Stimulated activated CD4-positive, alpha-beta T cell treated with anti-CD3 and anti-CD28 coated beads, Interleukin-1b, Interleukin-23, amount 100 ng/mL, for 48 hours (primary cell): ENCODE results near the gene CD40.
A peak's percentile ranks its signal among the peaks of the same experiment; 100 is the strongest.

Source experiments
- DNase-seq: peaks from one replicate; pipeline ENCODE4 v3.0.0-alpha.2; 2020

Gene CD40

DNA sequence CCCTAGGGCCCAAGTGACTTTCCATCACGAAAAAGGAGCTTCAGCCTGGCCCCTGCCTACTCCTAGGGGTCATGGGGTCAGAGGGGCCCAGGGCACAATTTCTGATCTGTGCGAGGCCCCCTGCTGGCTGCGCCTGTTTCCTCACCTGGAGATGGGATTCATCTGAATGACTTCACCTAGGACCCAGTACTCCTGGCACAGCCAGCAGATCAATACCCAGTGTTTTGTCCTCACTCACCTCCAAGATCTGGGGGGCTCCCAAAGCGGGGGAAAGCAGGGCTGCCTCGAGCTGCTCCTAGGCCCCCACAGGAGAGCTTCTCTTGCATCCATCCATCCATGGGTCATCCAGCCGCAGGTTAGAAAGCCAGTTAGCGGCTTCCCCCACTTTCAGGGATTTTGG lies 33.8 kb downstream of the CD40 start:
- peak; percentile 17 for DNase-seq

DNA sequence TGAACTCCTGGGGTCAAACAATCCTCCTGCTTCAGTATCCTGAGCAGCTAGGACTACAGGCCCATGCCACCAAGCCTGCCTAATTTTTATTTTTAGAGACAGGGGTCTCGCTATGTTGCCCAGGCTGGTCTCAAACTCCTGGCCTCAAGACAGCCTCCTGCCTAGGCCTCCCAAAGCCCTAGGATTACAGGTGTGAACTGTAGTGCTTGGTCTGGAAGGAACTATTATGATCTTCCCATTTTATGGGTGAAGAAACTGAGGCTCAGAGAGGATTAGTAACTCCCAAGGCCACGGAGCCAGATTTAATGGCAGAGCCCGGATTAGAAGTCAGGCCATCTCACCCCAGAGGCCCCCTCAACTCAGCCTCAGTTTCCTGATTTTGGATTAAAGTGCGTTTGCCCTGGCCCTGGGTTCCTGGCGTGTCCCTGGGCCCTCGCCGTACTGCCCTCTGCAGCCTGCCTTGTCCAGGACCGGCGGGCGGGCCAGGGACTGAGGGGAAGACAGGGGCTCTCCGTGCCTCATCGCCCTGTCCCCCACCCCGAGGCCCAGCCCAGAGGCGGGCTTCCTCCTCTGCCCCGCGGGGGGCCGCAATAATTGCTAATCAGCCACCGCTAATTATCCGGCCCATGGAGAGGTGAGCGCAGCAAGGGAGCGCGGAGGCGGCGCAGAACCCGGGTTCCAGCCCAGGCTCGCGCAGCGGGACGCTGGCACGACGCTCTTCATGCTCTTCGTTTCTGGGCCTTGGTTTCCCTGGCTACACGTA lies 34.9 kb downstream of the CD40 start:
- DNase-seq: no peak

DNA sequence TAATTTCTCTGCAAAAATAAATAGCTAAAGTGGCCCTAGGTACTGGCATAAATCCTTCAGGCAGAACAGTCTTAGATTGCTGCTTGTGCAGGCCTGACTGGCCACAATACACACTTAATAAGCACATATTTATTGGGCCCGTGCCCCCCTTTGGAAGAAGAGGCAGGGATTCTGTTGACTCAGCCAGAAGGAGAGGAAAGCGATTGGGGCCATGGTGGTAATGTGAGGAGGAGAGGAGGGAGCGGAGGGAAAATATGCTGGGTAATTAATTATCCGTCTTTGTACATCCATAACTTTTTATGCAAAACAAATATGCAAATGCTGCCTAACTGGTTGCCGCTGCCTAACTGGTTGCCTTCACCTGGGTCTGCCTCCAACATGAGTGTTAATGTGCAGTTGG lies 36.2 kb downstream of the CD40 start:
- no peak for DNase-seq

GRCh38 chr20:46154796-46155195 lies 36.7 kb downstream of the CD40 start:
- no peak for DNase-seq

DNA sequence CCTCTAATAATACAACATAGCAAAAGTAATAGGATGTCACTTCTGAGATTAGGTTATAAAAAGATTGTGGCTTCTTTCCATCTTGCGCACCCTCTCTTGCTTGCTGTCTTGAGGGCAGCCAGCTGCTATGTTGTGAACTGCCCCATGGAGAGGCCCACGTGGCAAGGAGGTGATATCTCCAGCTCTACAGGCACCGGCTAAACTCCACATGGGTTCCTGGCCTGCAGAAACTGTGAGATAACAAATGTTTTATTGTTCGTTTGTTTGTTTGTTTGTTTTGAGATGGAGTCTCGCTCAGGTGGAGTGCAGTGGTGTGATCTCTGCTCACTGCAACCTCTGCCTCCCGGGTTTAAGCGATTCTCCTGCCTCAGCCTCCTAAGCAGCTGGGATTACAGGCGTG lies 38.0 kb downstream of the CD40 start:
- DNase-seq: no peak

DNA sequence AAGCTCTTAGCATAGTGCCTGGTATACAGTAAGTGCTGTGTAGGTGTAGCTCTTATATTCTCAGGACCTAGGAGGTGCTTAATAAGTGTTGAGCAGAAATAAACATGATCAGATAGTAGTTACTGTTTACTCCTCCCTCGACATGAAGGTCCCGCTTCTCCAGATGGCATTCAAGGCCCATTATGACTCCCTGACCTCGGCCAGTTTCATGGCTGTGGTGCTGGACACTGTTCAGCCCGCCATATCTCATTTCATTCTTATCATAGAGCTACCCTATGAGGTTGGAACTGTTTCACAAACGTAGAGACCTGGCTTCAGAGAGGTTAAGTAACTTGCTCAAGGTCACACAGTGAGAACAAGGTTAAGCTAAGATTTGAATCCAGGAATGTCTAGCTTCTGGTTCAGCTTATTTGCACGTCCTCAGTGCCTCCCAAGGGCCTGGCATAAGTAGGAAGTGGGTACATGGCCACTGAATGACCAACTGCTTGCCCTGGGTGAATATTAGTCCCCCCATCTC lies 39.0 kb downstream of the CD40 start:
- no peak for DNase-seq

- DNase-seq: no peak
Observed at GRCh38 chr20:46157625-46158024, 39.5 kb downstream of the CD40 start.

- no peak for DNase-seq
Observed at GRCh38 chr20:46158476-46158987, 40.4 kb downstream of the CD40 start.

DNA sequence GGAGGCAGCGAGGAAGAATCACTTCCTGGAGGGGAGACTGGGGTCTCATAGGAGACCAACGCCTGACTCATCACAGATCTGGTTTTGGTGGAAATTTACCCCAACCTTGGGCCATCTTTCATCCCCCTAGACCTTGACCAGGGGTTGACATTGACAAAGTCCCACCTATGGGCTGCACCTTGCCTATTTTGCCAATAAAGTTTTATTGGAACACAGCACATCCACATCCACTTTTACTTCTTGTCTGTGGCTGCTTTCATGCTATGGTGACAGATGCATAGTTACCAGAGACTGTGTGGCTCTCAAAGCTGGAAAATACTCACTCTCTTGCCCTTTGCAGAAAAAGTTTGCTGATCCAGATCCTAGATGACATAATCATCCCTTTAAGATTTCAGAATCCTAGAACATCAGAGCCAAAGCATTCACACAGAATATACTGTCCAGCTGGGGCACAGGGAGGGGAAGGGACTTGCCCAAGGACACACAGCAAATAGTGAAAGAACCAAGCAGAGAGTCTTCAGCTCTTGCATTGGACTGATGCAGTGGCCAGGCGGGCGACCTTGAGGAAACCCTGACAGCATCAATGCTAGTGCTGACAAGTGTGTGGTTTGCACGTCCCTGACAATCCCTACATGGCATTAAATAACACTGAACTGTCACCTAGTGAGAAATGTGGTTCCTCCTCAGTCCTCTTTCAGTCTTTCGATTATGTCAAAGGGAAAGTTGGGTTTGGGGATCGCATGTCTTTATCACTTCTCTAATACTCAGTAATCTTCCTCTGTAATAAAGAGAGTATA lies 41.2 kb downstream of the CD40 start:
- no peak for DNase-seq

DNA sequence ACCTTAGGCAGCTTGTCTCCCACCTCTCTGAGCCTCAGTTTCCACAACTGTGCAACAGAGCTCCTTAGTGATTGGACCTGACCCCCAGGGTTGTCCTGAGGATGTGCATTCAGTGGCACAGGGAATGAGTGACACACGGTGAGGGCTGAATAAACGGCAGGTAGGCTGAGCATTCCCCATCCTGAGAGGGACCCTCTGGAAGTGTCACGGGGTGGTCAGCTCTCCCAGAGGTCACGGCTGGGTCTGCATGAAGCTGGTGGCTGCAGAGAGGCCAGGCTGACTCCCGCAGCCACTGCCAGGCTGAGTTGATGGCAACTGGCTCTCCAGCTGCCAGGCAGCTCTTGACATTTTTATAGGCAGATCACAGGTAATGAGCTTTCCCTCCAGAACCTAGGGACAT lies 42.5 kb downstream of the CD40 start:
- DNase-seq: no peak

DNA sequence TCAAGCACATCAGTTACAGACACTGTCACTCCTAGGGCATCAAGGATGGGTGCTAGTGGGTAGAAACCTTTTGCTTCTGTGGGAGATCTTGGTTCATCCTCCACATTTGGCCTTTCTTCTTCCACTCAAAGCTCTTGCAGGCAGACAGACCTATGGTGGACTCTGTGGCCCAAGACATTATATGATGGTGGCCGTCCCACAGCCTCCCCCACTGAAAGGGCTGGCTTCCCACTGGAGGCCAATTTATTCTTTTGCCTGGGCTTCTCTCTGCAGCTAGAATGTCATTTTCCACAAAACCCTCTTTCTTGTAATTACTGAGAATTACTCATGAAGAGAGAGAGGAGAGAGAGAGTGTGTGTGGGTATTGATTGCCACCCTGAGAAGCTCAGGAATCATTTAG lies 43.8 kb downstream of the CD40 start:
- DNase-seq: no peak

- DNase-seq: no peak
Observed at GRCh38 chr20:46164254-46164653, 46.1 kb downstream of the CD40 start.

DNA sequence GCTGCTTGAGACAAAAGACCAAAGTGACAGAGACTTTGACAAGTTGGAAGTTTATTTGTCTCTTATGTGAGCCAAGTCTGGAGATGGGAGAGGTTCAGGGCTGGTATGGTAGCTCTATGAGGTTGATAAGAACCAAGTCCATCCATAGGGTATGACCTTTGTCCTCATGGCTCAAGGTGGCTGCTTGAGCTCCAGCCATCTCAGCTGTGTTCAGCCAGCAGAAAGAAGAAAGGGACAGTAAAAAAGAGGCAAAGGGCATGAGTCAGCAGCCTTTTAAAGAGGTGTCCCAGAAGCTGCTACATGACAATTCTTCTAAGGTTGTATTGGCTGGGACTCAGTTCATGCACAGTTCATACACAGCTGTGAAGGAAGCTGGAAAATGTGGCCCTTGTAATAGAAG lies 49.0 kb downstream of the CD40 start:
- no peak for DNase-seq

DNA sequence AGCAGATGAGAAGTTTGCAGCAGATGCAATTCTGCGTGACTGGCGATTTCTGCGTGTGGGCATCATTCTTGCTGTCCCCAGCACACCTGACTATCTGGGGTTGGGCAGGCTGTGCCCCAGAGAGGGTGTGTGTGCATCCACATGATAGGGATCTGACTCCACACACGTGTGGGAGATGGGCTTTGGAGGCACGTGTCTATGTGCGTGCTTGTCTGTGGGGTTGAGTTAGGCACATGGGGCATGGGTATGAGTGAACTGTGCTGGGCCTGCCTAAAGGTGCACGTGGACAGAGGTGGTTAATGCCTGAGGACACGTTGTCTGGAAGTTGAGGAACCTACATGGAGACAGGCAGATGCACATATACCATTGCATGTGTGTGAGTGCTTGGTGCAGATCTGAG lies 50.3 kb downstream of the CD40 start:
- no peak for DNase-seq

- no peak for DNase-seq
Observed at GRCh38 chr20:46169245-46170171, 51.4 kb downstream of the CD40 start.

DNA sequence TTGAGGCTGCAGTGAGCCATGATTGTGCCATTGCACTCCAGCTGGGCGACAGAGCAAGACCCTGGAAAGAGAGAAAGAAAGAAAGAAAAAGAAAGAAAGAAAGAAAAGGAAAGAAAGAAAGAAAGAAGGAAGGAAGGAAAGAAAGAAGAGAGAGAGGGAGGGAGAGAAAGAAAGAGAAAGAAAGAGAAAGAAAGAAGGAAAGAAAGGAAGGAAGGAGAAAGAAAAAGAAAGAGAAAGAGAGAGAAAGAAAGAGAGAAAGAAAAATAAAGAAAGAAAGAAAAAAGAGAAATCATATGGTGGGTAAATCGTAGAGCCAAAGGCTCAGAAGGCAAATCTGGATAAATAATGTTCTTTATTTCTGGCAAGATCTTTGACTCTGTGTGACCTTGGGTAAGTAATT lies 53.4 kb downstream of the CD40 start:
- DNase-seq: no peak

DNA sequence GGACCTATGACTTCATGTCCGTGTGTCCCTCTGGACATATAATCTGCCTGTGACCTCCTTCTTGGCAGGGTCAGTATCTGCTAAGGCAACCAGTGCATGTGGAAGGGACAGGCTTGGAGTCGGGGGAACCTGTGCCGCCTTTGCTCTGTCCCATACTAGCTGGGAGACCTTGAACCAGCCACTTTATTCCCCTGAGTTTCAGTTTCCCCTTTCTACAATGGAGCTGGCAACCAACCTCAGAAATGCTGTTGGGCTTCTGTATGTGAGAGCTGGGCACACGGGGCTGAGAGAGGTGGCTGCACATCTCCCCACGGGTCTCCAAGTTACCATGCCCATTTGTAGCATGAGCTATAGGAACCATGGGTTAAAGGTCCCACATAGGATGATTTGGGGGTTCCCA lies 53.8 kb downstream of the CD40 start:
- DNase-seq: no peak

DNA sequence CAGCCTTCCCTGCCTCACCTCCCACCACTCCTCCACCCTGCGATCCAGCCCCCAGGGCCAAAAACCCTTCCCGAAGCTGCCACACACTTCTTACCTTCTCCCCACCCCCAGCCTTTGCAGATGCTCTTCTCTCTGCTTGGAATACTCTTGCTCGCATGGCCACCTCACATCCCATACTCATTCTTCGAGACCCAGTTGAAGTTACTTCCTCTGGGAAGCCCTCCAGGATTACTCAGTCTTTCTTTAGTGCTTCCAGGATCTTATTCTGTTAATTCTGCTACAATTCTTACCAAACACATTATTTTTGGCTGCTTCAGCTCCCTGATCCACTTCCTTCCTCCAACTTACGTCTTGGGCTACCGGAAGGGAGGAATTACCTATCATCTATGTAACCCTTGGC lies 54.3 kb downstream of the CD40 start:
- no peak for DNase-seq

GRCh38 chr20:46172961-46173536 lies 54.9 kb downstream of the CD40 start:
- DNase-seq: no peak

GRCh38 chr20:46173652-46174468 lies 55.7 kb downstream of the CD40 start:
- DNase-seq: no peak

- DNase-seq: peak; percentile 64
Observed at GRCh38 chr20:46174469-46175126, 56.5 kb downstream of the CD40 start.
